ENCODE data around the gene SLCO2A1. TPM values are rescaled to one million over a fixed set of nuclear protein-coding genes. Genes with fewer than 3 reads are reported as not detected.
A peak's percentile ranks its signal among the peaks of the same experiment; 100 is the strongest.

The SLCO2A1 gene
- total and polyA plus RNA-seq, 2 donors from 2014 or later = 27.2 to 169 TPM

GRCh38 chr3:134074790-134075567 lies 45.3 kb upstream of the SLCO2A1 start:
- intact Hi-C loops (cut with DNase I) = no loop called here
- Histone ChIP-seq H3K27ac (ENCODE audit: low read depth in 2 of 2, low read length in 2 of 2) (no peak overlapping the region), H3K4me1 (ENCODE audit: control insufficient read depth in 2 of 3, insufficient read depth in 2 of 3, low read depth in 1 of 3, low read length in 3 of 3) (peaks cover 0 to 3% (median 0%) of the 10 kb centered on the region in 3 donors), H3K9ac (ENCODE audit: low read length in 3 of 3) (no peak overlapping the region), H3K36me3 (ENCODE audit: control insufficient read depth in 2 of 3, insufficient read depth in 3 of 3, low read length in 3 of 3) (no peaks in the 10 kb centered on the region), H3K27me3 (ENCODE audit: control insufficient read depth, insufficient read depth, low read length) (no peaks in the 10 kb centered on the region), H3K9me3 (ENCODE audit: control insufficient read depth in 2 of 3, insufficient read depth in 1 of 3, low read length in 3 of 3) (no peaks in the 10 kb centered on the region), H3K4me3 (ENCODE audit: low read length in 3 of 3) (no peak overlapping the region)
- DNase-seq (peak in 2 of 5 donors; percentile 9 to 15), FAIRE-seq (no peak)
- TF ChIP-seq CTCF (IDR thresholded peaks at IDR 0.05; ENCODE audit: borderline replicate concordance, extremely low read depth, insufficient read depth) = no peak

GRCh38 chr3:134074001-134074789 lies 44.5 kb upstream of the SLCO2A1 start:
- Histone ChIP-seq H3K36me3 (ENCODE audit: control insufficient read depth in 2 of 3, insufficient read depth in 3 of 3, low read length in 3 of 3) (no peaks in the 10 kb centered on the region), H3K9ac (ENCODE audit: low read length in 3 of 3) (no peak overlapping the region), H3K9me3 (ENCODE audit: control insufficient read depth in 2 of 3, insufficient read depth in 1 of 3, low read length in 3 of 3) (no peaks in the 10 kb centered on the region), H3K4me3 (ENCODE audit: low read length in 3 of 3) (no peak overlapping the region), H3K4me1 (ENCODE audit: control insufficient read depth in 2 of 3, insufficient read depth in 2 of 3, low read depth in 1 of 3, low read length in 3 of 3) (peaks cover 0 to 3% (median 0%) of the 10 kb centered on the region in 3 donors), H3K27ac (ENCODE audit: low read depth in 2 of 2, low read length in 2 of 2) (no peak overlapping the region), H3K27me3 (ENCODE audit: control insufficient read depth, insufficient read depth, low read length) (no peaks in the 10 kb centered on the region)
- TF ChIP-seq CTCF (IDR thresholded peaks at IDR 0.05; ENCODE audit: borderline replicate concordance, extremely low read depth, insufficient read depth) = no peak
- FAIRE-seq (no peak), DNase-seq (peak in 2 of 5 donors; percentile 19 to 38)
- intact Hi-C loops (cut with DNase I) = no loop called here

- Histone ChIP-seq H3K36me3 (ENCODE audit: control insufficient read depth in 2 of 3, insufficient read depth in 3 of 3, low read length in 3 of 3) (no peaks in the 10 kb centered on the region), H3K4me3 (ENCODE audit: low read length in 3 of 3) (no peak overlapping the region), H3K27ac (ENCODE audit: low read depth in 2 of 2, low read length in 2 of 2) (no peak overlapping the region), H3K4me1 (ENCODE audit: control insufficient read depth in 2 of 3, insufficient read depth in 2 of 3, low read depth in 1 of 3, low read length in 3 of 3) (peaks cover 0 to 3% (median 0%) of the 10 kb centered on the region in 3 donors), H3K9ac (ENCODE audit: low read length in 3 of 3) (no peak overlapping the region), H3K9me3 (ENCODE audit: control insufficient read depth in 2 of 3, insufficient read depth in 1 of 3, low read length in 3 of 3) (no peaks in the 10 kb centered on the region), H3K27me3 (ENCODE audit: control insufficient read depth, insufficient read depth, low read length) (no peaks in the 10 kb centered on the region)
- DNase-seq (no peak), FAIRE-seq (no peak)
- no peak for TF ChIP-seq CTCF (IDR thresholded peaks at IDR 0.05; ENCODE audit: borderline replicate concordance, extremely low read depth, insufficient read depth)
- intact Hi-C loops (cut with DNase I) = no loop called here
Observed at GRCh38 chr3:134073583-134073945, 43.8 kb upstream of the SLCO2A1 start.
